CD4-positive, alpha-beta T cell treated with Interleukin-10 for 1 hour (primary cell): ENCODE data around the gene EIF5AL1.
"Not testable (repeated sequence)": the region's sequence is repeated elsewhere in the genome, so short reads cannot be mapped to it uniquely, and the experiment has no call there.

Experiments
- DNase-seq: peaks from one replicate; pipeline ENCODE4 v3.0.0-alpha.2; 2020

EIF5AL1 gene

DNA sequence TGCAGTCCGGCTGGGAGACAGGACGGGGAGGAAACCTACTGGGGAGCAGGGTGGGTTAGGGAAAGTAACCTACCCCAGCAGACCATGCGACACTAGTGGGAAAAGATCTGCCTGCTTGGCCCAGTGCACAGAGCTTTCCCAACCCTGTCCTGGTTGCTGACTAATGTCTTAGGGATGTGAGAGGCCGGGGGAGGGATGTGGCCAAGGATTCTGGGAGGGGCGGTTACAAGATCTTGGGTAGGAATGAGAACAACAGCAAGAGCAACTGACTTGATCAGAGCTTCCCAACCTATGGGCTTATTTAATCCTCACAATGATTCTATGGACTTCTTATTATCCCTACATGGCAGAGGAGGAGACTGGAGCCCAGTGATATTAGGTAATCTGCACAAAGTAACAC, 24.0 kb upstream of the EIF5AL1 start:
- DNase-seq, result no peak

DNA sequence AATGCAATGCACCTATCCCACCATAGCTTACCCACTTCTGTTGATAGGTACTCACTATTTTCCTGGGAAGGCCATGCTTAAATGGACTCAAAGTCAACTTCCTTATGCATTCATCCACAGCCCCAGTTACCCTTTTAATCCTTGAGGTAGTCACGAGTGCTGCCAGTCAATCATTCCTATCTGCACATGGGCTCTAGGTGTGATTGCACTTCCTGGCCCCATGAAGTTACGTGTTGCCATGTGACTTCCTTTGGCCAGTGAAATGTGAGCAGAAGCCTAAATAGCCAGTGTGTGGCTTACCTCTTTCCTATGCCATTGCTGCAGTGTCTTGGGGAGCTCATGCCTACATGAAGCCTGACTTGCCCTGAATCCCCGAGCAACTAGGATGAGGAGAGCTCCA, 23.5 kb upstream of the EIF5AL1 start:
- no peak for DNase-seq

DNA sequence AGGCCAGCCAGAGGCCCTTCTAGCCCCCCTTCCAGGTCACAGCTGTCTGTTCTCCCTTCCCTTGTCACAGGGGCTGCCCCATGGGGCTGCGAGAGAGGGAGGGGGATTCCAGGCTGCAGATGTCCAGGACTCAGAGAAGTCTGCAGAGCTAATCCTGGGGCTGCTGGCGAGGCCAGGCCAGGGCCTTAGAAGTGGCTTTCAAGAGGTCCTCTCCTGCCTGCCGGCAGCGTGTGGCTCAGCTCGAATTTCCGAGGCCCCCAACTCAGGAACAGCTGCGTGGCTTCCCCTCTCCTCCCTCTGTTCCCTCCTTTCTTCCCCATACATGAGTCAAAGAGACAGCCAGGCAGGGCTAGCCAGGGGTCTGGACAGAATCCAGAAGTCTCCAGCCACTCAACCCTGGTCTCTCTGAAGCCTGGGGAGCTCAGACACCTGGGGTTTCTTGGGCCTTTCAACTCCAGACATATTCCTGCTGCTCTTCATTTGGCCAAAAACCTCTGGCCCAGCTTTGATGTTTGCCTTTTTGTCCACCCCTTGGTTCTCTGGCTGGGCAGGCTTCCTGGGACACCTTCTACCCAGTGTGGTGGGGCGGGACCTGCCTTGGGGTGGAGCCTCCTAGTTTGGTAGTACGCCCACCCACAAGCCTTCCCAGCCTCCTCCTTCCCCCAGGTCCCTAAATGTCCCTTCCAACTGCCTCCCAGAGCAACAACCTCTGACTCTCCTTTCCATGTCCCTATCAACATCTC, 21.8 kb upstream of the EIF5AL1 start:
- DNase-seq, result no peak

DNA sequence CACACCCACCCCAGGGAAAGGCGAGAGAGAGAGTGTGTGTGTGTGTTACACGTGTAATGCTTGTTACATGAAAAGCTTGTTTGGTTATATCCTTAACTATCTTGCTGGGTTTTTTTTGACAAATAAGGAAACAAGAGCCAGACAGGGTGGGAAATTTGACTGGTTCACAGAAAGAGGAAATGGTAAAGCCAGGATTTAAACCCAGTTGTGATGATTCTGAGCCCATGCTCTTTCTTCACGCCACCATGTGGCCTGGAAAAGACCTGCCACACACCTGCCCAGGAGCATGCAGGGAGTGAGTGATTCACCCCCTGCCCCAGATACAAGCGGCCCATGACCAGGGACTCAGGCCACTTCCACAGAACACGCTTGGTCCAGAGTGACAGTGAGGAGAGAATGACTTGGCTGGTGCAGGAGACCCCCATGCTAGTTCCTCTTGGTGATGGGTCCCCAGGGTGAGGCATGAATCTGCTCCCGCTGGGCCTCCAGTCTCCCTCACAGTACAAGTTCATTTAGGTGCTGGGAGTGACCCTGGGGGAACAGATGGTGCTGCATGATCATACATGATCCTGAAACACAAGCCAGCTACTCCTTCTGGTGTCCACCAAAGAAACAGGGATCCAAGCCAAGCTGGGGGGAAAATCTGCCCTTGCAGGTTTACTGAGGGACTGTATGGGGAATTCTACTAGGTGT, 21.0 kb upstream of the EIF5AL1 start:
- no peak for DNase-seq

DNA sequence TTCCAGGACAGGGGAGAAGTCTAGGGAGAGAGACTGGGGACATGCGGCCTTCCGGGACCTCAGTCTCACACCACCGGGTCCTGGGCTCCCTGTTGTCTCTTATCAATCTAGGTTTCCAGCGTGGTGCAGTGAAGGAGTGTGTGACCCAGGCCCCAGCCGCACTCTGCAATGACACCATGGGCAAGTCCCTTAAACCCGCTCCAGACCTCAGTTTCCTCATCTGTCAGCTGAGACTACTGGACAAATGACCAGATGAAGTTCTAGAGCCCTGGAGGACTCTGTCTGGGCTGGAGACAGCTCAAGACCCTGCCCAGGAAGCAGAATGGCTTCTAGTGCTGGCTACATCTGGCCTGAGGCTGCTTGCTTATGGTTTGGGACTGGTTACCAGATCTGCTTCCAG, 20.1 kb upstream of the EIF5AL1 start:
- no peak for DNase-seq

DNA sequence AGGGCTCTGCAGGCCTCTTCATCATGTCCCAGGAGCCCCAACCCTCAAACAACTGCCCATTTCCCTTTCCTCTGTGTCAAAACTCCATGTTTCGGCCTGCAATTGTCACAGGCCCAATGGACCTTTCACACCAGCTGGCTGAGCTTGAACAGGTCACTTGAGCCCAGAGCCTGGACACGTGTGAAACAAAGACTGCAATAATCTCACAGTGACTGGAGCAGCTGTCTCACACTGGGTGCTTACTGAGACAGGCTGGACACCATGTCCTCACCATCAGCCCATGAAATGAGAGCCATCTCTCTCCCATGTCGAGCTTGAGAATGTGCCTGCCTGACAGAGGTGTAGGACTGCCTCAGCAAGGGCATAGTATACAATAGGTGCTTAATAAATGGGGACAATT, 19.5 kb upstream of the EIF5AL1 start:
- DNase-seq, result no peak

DNA sequence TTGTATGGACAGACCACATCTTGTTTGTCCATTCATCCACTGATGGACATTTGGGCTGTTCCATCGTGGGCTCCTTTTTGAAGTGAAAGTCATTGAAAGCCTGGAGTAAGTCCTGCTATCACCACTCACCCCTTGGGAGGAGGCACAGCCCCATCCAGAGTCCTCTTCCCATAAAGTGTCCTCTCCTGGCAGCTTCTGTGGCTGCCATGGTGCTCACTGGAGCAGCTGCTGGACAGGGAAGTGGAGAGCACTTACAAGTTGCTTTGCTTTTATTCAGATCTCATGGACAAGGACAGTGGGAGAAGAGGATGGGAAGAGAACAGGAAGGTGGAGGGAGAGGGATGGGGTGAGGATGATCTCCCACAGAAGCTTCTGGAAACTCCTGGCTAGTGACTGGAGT, 18.5 kb upstream of the EIF5AL1 start:
- DNase-seq, result no peak

DNA sequence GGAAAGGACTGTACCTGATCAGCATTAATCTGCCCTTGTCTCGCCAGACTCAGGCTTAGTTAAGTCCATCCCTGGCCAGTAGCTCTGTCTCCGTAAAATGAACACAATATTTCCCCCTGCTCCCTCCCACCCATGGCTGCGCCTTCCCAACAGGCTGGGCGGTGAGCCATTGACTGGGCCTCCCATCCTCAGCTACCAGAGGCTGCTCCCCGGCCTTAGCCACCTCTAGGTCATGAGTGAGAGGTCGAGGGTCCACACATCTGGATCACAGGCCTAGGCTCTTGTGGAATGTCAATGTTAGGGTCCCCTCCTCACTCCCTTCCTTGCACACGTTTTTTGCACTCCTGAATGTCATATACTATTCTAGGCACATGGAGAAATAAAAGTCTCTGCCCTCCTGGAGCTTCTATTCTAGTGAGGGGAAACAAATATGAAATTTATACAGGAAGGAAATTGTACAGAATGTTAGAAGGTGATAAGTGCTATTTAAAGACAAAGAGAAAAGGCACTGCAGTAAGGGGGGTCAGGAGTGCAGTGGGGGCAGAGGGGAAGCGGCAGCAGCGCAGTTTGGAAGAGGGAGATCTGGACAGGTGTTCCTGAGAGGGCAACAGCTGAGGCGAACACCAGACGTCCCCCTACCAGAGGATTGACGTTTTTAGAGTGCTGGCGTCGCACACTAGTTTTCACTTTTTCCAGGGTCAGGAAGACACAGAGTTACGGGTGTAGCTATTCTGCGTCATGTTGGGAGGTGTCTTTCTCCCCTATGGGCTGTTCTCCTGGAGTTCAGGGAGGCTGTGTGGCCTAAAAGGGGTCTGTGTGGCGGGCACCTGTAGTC, 17.2 kb upstream of the EIF5AL1 start:
- no peak for DNase-seq

DNA sequence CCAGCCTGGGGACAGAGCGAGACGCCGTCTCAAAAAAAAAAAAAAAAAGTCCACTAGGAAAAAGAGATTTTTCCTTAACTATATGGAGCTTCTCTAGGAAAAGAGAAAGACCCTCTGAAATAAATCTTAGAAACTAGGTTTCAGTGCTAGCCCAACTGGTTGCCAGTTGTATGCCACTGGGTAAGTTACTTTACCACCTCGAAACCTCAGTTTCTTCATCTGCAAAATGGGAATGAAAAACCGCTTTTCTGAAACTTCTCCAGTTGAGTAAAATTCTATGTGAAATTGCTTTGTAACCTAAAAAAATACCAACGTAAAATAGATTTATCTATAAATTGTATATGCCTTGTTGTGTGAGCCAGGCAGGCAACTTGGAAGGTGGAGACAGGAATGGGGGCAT, 16.5 kb upstream of the EIF5AL1 start:
- DNase-seq, result no peak

DNA sequence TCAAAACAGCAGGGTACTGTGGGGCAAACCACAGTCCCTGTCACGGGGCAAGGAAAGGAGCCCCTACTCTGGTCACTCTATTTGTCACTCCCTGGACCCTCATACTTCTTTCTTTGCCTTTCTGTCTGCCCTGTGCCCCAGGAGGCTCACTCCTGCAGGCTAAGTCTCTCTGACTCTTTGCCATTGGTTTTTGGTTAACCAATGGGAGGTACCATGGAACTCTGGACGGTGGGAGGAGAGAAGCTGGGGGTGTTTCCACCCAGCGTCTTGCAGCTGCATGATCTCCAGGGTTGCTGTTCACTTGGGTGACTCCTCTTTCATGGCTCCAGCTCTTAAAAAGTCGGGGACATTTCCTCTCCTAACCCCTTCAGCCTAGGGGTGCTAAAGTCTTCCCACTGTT, 15.4 kb upstream of the EIF5AL1 start:
- no peak for DNase-seq

DNA sequence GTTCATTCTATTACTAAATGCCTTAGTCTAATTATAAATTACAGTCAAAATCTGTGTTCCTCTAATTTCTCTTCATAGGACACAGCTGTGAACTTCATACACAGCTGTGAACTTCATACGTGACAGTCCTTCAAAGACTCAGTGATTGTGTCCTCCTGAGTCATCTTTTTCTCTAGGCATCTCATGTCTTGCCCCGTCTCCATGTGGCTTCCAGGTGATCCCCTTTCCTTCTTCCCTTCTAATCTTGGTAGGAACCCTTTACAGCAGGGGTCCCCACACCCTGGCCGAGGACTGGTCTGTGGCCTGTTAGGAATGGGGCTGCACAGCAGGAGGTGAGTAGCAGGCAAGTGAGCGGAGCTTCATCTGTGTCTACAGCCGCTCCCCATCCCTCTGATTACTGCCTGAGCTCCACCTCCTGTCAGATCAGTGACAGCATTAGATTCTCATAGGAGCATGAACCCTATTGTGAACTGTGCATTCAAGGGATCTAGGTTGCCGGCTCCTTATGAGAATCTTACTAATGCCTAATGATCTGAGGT, 14.0 kb upstream of the EIF5AL1 start:
- no peak for DNase-seq

DNA sequence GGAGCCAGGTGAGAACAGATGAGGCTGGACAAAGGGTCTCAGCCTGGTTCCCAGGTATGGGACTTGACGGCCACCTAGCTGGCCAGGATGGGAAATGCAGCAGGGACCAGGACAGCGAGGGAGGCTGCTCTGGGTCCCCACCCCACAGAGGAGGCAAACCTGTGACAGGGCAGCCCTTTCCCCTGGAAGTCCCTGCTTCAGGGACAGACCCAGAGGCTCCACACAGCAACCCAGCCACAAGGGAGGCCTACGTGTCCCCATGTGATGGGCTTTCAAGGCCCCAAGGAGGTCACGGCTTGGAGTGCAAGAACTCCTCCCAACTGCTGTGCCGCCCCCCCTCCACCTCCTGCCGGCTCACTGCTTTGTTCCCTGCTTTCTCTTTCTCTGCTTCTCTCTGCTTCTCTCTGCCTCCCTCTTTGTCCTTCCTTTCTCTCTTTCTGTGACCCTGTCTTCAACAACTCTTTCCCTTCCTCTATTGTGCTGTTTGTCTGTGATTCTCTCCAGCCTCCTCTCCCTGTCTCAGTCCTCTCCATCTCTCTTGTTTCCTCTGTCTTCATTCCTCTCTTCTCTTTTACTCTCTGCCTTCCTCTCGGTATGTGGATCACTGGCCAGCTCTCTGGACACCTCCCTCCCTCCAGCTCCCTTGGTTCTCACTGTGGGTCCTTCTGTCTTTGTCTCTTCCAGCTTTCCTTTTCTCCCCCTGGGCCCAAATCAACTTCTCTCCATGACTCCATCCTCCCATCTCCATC, 9.6 kb upstream of the EIF5AL1 start:
- DNase-seq, result no peak

DNA sequence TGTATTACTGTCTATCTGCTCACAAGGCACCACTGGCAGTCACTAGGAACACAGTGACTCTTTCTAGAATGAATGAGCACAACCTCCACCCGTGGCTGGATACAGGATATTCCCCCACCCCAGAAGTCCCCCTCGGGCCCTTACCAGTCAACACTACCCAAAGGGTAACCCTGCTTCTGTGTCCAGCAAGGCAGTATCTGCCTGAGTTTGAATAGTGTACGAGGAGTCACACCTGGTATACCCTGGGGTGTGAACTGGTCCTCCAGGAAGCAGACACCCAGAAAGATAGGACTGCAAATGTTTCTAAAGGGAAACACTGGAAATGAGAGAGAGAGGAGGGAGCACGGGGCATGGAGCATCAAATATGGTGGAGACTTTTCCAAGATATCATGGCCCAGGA, 8.5 kb upstream of the EIF5AL1 start:
- DNase-seq, result not testable (repeated sequence)

DNA sequence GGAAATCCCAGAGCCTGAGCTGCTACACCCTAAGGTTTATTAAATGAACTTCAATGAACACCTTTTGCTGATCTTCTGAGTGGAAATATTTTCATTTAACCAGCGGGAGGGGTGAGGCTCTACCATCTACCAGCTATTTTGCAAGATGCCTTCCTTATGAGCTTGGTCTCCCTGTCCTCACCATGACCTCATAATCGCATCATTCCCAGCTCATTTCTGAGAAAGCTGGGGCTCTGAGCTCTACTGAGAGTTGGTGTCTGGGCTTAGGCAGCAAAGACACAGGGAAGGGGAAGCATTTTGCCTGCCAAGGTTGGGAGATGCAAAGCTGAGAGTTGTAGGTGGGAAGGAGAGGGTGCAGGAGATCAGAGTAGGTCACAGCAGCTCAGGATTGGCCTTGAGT, 7.8 kb upstream of the EIF5AL1 start:
- not testable (repeated sequence) for DNase-seq

DNA sequence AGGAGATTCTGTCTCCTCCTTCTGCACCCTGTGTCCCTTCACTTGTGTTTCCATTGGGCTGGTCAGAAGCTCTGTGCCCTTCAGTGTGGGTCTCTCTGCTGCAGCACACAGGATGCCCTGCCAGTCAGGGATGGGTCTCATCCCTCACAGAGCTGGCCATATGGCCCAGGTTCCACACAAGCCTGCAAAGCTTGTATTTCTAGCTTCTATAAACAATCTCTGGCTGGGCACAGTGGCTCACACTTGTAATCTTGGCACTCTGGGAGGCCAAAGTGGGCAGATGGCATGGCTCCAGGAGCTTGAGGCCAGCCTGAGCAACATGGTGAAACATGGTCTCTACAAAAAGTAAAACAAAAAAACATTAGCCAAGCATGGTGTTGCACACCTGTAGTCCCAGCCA, 7.0 kb upstream of the EIF5AL1 start:
- DNase-seq, result not testable (repeated sequence)

DNA sequence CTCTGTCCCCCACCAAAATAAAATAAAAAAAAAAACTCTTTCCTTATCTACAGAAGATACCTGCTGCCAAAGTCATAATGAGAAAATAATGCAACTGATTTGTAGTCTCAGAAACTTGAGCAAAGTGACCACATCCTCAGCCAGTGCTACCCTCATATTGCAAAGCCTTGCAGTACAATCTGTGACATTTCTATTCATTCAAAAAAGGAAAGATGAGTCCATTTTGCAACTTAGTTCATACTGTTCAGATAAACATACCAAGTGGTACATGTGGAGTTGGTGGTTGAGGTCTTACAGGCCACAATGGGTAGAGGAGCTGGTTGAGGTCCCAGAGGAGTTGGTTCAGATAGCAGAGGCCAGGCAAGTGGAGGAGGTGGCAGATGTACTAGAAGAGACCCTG, 6.5 kb upstream of the EIF5AL1 start:
- no peak for DNase-seq

DNA sequence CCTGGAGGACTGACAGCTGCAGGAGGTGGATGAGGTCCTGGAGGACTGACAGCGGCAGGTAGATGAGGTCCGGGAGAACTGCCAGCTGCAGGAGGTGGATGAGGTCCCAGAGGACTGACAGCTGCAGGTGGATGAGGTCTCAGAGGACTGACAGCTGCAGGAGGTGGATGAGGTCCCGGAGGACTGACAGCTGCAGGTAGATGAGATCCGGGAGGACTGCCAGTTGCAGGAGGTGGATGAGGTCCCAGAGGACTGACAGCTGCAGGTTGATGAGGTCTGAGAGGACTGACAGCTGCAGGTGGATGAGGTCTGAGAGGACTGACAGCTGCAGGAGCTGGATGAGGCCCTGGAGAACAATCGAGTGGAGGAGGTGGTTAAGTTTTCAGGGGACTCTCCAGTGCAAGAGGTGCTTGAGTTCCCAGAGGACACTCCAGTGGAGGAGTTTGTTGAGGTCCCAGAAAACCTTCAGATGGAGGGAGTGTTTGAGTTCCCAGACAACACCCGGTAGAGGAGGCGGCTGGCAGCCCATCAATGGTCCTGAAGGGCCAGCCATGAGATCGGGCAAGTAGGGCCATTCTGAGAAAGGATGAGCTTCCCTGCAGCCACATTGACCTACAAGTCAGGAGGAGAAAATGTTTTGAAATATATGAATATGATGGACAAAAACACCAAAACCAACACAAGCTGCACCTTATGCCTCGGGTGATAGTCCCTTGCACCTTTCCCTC, 4.7 kb upstream of the EIF5AL1 start:
- no peak for DNase-seq

DNA sequence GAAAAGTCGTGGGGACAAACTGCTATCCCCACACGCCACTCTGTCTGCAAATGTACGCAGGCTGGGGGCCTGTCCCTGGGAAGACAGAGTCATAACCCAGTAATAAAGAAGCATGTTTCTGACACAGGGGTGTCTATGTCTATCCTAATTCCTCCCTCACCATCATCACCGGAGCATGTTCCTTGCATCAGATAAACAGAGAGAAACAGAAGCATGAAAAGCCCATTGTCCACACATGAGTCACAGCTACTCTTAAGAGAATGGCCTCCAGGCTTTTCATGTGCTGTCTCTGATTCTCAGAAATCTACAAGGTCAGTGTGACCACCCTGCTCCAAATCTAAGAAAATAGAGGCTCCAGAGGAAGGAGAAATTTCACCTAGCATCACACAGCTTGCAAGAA, 4.1 kb upstream of the EIF5AL1 start:
- not testable (repeated sequence) for DNase-seq

DNA sequence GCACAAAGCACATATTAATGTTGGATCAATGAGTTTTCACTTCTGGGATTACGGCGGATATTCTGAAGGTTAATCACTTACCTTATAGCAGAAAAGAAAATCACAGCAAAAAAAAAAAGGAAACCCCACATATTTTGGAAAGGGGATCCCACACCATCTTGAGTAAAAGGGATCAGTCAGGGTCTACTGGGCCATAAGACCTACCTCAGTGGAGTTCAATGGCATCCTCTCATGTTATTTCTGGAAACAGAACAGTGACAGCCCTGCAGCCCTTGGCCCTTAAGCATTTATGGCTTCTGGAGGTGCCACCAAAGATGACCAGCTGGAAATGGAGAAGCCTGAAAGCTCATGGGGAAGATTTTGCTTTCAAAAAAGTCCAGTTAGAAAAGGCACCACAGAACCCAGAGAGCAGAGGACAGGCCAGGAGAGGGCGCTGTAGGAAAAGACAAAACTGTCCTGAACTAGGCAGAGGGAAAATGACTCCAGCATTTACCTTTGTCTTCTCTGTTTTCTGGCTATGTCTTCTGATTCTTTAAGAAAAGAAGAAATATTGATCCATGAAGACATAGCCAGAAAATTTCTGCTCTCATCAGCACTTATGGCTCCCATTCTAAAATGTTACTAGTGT, 2.9 kb upstream of the EIF5AL1 start:
- not testable (repeated sequence) for DNase-seq

DNA sequence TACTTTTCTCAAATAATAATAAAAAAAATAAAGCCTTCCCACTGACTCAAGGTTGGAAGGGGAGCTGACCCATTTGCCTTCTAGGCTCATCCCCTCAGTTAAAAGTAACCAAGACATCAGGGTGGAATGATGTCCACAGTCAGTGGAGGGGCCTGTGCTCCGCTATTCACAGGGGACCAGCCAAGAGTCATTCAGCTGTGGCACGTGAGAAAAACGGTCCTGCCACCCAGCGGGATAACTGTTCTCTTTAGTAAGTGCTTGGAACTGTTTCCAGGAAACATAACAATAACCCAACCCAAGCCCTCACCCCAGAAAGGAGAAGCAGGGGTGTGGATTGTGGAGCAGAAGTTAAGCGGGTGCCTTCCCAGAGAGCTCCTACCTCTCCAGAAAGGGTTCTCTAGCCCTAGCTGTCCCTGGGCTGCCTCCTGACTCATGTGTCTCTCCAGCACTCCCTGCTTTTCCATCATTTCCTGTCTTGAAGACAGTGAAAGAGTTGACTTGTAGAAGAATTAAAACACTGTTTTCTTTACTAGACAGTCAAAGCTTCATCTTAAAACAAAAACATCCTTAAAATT, 2.3 kb upstream of the EIF5AL1 start:
- DNase-seq, result not testable (repeated sequence)

DNA sequence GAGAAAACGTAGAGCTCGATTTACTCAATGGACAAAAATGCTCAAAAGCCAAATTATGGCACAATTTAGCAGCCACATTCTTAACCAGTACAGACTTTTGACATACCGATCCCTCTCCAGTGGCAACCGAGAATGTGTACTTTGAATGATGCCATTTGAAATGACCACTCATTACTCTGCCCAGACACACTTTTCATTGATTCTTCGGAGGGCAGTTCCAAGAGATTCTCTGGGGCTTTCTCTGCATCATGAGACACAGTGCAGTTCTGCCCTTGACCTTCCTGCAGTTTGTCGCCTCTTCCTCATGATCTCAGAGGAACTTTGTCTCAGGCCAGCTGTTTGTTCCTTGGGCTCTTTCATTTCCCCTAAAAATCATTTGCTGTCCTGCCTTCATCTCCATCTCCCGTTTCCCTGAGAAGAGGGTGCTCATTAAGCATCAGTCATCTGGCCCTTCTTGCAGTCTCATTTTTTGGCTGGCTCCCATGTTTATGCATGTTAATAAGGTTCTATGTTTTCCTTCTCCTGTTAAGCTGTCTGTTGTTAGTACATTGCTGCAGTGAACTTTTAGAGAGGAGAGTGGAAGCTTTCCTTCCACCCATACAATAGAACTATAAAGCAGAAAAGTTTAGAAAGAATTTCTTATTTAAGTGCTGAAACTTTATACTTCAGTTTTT, 4.3 kb downstream of the EIF5AL1 start:
- not testable (repeated sequence) for DNase-seq
